Heart right ventricle (tissue), 16 donors: ENCODE data around the gene WT1. TPM values are rescaled to one million over a fixed set of nuclear protein-coding genes. Genes with fewer than 3 reads are reported as not detected.

Source experiments
- ATAC-seq, 8 donors: fragments of 200-7000 bp; cut with Tn5 transposase; one replicate each; pipeline ENCODE4 v1.9.1; 2020; ENCODE audit warnings: mild to moderate bottlenecking in 8 of 8, moderate library complexity in 8 of 8, moderate number of reproducible peaks in 1 of 8
- DNase-seq, 2 donors: peaks; one replicate each; pipeline ENCODE4 v3.0.0-alpha.2; 2020
- H3K27ac ChIP-seq, 10 donors: fragments of 200-600 bp; sonication (generic) in 2 of 10; one replicate each; pipeline versions ENCODE4 v1.5.0 to v1.8.0; 2020 to 2022; ENCODE audit warnings: mild to moderate bottlenecking in 3 of 10
- H3K27me3 ChIP-seq, 7 donors: fragments of 200-600 bp; one replicate each; pipeline ENCODE4 v1.8.0; 2021 to 2022; ENCODE audit warnings: mild to moderate bottlenecking in 2 of 7
- H3K36me3 ChIP-seq, 9 donors: fragments of 200-600 bp; sonication (generic) in 1 of 9; one replicate each; pipeline versions ENCODE4 v1.5.0 to v1.8.0; 2020 to 2022; ENCODE audit warnings: mild to moderate bottlenecking in 2 of 9
- H3K4me1 ChIP-seq, 9 donors: fragments of 200-600 bp; sonication (generic) in 1 of 9; one replicate each; pipeline versions ENCODE4 v1.5.0 to v1.8.0; 2020 to 2022; ENCODE audit warnings: mild to moderate bottlenecking in 4 of 9
- H3K4me3 ChIP-seq, 10 donors: fragments of 200-600 bp; sonication (generic) in 2 of 10; one replicate each; pipeline versions ENCODE4 v1.5.0 to v1.8.0; 2020 to 2022; ENCODE audit warnings: mild to moderate bottlenecking in 7 of 10, moderate library complexity in 2 of 10
- H3K9me3 ChIP-seq, 11 donors: fragments of 200-600 bp in 10 of 11; sonication (generic) in 2 of 11; one replicate each; pipeline versions ENCODE4 v1.5.0 to v1.8.0; 2013 to 2022; ENCODE audit warnings: mild to moderate bottlenecking in 2 of 11, control low read depth in 1 of 11, moderate library complexity in 1 of 11
- CTCF ChIP-seq, 9 donors: fragments of 200-600 bp; sonication (generic) in 2 of 9; IDR thresholded peaks; one replicate each; pipeline versions ENCODE4 v1.5.0 to v1.8.0; 2021 to 2022; ENCODE audit warnings: antibody characterized with exemption in 9 of 9, mild to moderate bottlenecking in 5 of 9, moderate library complexity in 1 of 9
- WGBS, 2 donors: extraction: QIAGEN DNeasy Blood & Tissue Kit; methylation state at CpG; one replicate each; pipeline ENCODE4 v1.1.7; 2013; ENCODE audit warnings: inconsistent platforms in 1 of 2; 5-methylcytosine and 5-hydroxymethylcytosine counted together
- intact Hi-C, 10 donors: fragments of 100-400 bp; cut with DNase I; formaldehyde crosslinking; loops; one replicate each; pipeline versions ENCODE4 v1.11.1 to v1.14.2; 2022
- polyA plus RNA-seq, 2 donors: library from polyadenylated mRNA; stranded (reverse); fragments of 200-250 nt; gene quantifications; one replicate each; pipeline ENCODE4 v1.2.3, GENCODE V29; 2013
- total RNA-seq, 10 donors: library from RNA; stranded (reverse); fragmentation: NEBNext Ultra II Directional in 3 of 10; extraction: Animal tissue kit (Norgen Biotek cat#: 25700) in 3 of 10; gene quantifications; one replicate each; pipeline versions ENCODE4 v1.2.1 to v1.2.4, GENCODE V29; 2021 to 2023
- donor health status: Arrhythmogenic right ventricular cardiomyopathy.
- donor health status: ischemic (EF 13 %, LVEDD 7.1; RV severe dilation, severe dysfunction).
- donor health status: healthy with polysubstance abuse.
- donor health status: DM: no; HTN: yes; CAD: no.
- donor health status: DM: no; HTN: no; CAD: no.
- donor health status: ischemic (EF 25% LVEDD 6.9; RV normal size, moderate dysfunction).
- donor health status: ischemic (EF 25% LVEDD 5.7; RV mildly dilated, moderate dysfunction).
- donor health status: healthy.
- donor health status: DM: yes; HTN: yes; CAD: no.
- donor health status: Ischemic cardiomyopathy.
- donor health status: ischemic (EF 35%, LVEDD 5.7; RV mildly dilated, moderate dysfunction).
- donor health status: nonischemic (EF 11% LVEDD 7.7; RV severe dilation, severe dysfunction).
- donor health status: DM: yes; HTN: yes; CAD: no.
- donor health status: PGD.
- donor health status: ischemic (EF 29% LVEDD 5.4; RV normal size, mild dysfunction).
- donor health status: nonischemic (EF 23%, LVEDD 6.1; RV moderate dilation, normal function).

The WT1 gene
- total and polyA plus RNA-seq, 12 donors, result 1.2 to 4.6 (median 2.8) TPM

GRCh38 chr11:32427935-32428664 lies 7.2 kb downstream of the WT1 start:
- DNase-seq, result no peak
- 50 to 61% methylated on average over 41 of the region's 41 CpGs for WGBS, 2 donors

GRCh38 chr11:32427616-32427934 lies 7.8 kb downstream of the WT1 start:
- intact Hi-C loops, result loop anchor here in 2 of 10 donors (5.0 to 10.0 kb wide), 2 partner anchors 40 to 1627 kb away; partner anchors contain the start of gene CAPRIN1 (in 1 of the 2)
- Histone ChIP-seq H3K27me3 (peaks cover 0 to 83% (median 72%) of the 10 kb centered on the region in 7 donors), H3K4me1 (peaks cover 3 to 48% (median 16%) of the 10 kb centered on the region in 9 donors), H3K36me3 (peaks cover 0 to 8% (median 0%) of the 10 kb centered on the region in 9 donors), H3K4me3 (peak overlapping the region in 6 of 10 donors; percentile 10 to 44 (median 38)), H3K9me3 (no peaks in the 10 kb centered on the region), H3K27ac (peak overlapping the region in 9 of 10 donors; percentile 44 to 85 (median 63))
- TF ChIP-seq CTCF (IDR thresholded peaks at IDR 0.05), result no peak
- ATAC-seq, result no peak
- no peak for DNase-seq
- WGBS, 2 donors, result 41 to 46% methylated on average over 18 of the region's 18 CpGs

More at GRCh38 chr11:32427935-32428664, 7.2 kb downstream of the WT1 start:
- H3K4me3 ChIP-seq, result no peak overlapping the region
- peaks cover 3 to 42% (median 15%) of the 10 kb centered on the region in 9 donors for H3K4me1 ChIP-seq
- peak overlapping the region in 5 of 10 donors; percentile 57 to 85 (median 74) for H3K27ac ChIP-seq
- no peak for TF ChIP-seq CTCF (IDR thresholded peaks at IDR 0.05)
- H3K36me3 ChIP-seq, result peaks cover 0 to 8% (median 0%) of the 10 kb centered on the region in 9 donors
- intact Hi-C loops, result loop anchor here in 2 of 10 donors (5.0 to 10.0 kb wide), 2 partner anchors 41 to 1627 kb away; partner anchors contain the start of gene CAPRIN1 (in 1 of the 2)
- H3K27me3 ChIP-seq, result peaks cover 0 to 87% (median 76%) of the 10 kb centered on the region in 7 donors
- H3K9me3 ChIP-seq, result no peaks in the 10 kb centered on the region
- no peak for ATAC-seq

DNA sequence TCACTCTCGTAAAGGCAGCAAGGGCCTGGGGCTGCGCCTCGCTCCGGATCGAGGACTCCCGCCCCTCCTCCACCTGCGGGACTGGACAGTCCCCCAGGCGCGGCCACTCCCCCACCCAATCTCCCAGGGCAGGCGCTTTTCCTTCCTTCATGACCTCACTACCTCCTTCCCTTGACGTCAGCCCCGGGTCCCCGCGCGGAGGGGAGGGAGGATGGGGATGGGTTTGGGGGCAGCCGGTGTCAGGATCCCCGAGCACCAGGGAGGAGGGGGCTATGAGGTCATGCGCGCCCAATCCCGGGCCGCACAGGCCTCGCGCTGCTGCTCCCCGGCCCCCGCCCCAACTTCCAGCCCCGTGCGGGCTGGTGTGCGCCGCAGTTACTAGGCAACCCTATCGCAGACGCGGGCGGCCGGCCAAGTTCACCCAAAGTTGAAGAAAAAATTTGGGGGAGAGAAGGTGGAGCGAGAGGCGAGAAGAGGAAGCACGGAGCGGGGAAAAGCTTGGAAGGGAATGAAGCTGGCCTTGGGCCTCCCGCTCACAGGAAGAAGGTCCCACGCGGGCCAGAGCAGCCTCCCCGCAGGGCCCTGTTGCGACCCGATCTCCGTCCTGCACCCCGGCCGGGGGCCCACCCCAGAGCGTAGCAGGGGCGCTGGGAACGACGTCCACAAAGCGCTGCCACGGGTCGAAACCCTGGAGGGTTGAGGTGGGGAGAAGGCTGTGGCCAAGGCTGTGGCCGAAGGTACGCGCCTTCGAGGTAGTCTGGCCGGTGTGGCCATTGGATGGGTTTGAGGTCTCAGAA lies 8.3 kb downstream of the WT1 start:
- Histone ChIP-seq H3K4me1 (peaks cover 3 to 49% (median 21%) of the 10 kb centered on the region in 9 donors), H3K4me3 (peak overlapping the region in 9 of 10 donors; percentile 10 to 44 (median 35)), H3K27ac (peak overlapping the region; percentile 44 to 85 (median 60)), H3K36me3 (peaks cover 0 to 8% (median 0%) of the 10 kb centered on the region in 9 donors), H3K27me3 (peaks cover 0 to 77% (median 67%) of the 10 kb centered on the region in 7 donors), H3K9me3 (no peaks in the 10 kb centered on the region)
- intact Hi-C loops, result loop anchor here in 2 of 10 donors (5.0 to 10.0 kb wide), 2 partner anchors 40 to 1628 kb away; partner anchors contain the start of gene CAPRIN1 (in 1 of the 2)
- 8 to 9% methylated on average over 58 to 59 of the region's 59 CpGs for WGBS, 2 donors
- no peak for TF ChIP-seq CTCF (IDR thresholded peaks at IDR 0.05)
- ATAC-seq (peak; percentile 76 to 96 (median 90)), DNase-seq (peak; percentile 76 to 87)

DNA sequence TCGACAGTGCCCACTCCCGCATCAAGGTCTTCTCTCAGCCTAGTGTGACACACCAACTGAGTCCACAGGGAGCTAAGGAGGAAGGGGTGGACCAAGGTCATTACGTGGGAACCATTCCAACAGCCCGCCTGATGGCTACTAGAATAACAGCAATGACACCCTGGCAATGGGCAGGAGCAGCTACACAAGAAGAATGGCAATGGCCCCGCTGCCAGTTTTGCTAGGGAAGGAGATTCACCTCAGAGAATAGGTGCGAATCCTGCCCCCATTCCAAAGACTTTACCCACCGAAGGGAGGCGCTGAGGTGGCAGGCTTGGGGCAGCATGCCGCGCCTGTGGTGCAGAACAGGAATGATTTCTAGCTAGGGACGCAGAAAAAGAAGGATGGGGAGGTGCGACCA lies 9.1 kb downstream of the WT1 start:
- H3K9me3 ChIP-seq, result no peaks in the 10 kb centered on the region
- peaks cover 0 to 72% (median 60%) of the 10 kb centered on the region in 7 donors for H3K27me3 ChIP-seq
- no peak for DNase-seq
- intact Hi-C loops, result loop anchor here in 2 of 10 donors (5.0 to 10.0 kb wide), 2 partner anchors 39 to 1629 kb away; partner anchors contain the start of gene CAPRIN1 (in 1 of the 2)
- ATAC-seq, result peak in 3 of 8 donors; percentile 10 to 45 (median 38)
- 41 to 44% methylated on average over 12 of the region's 12 CpGs for WGBS, 2 donors
- H3K4me1 ChIP-seq, result peaks cover 3 to 51% (median 30%) of the 10 kb centered on the region in 9 donors
- no peak for TF ChIP-seq CTCF (IDR thresholded peaks at IDR 0.05)
- H3K4me3 ChIP-seq, result peak overlapping the region in 6 of 10 donors; percentile 10 to 44 (median 38)
- H3K36me3 ChIP-seq, result peaks cover 0 to 8% (median 0%) of the 10 kb centered on the region in 9 donors
- peak overlapping the region in 8 of 10 donors; percentile 37 to 85 (median 60) for H3K27ac ChIP-seq
